Stimulated activated memory B cell treated with anti-CD40 and anti-IgM and Interleukin-4, amounts not matched to agents 10 μg/mL and 1 μg/mL and 100 μg/mL, for 72 hours (primary cell): ENCODE results near the gene SCUBE1.

Experiments
- ATAC-seq: fragments of 150-1000 bp; cut with Tn5 transposase; 2 replicates; pipeline ENCODE4 v1.10.0; 2021
- H3K27ac Mint-ChIP-seq: one replicate; pipeline ENCODE4 v1.8.0; 2022; ENCODE audit warnings: mild to moderate bottlenecking, mixed read lengths
- H3K27me3 Mint-ChIP-seq: one replicate; pipeline ENCODE4 v1.8.0; 2022; ENCODE audit warnings: mixed read lengths
- H3K36me3 Mint-ChIP-seq: one replicate; pipeline ENCODE4 v1.8.0; 2022; ENCODE audit warnings: mixed read lengths
- H3K4me1 Mint-ChIP-seq: one replicate; pipeline ENCODE4 v1.8.0; 2022; ENCODE audit warnings: mixed read lengths
- H3K4me3 Mint-ChIP-seq: one replicate; pipeline ENCODE4 v1.8.0; 2022; ENCODE audit warnings: mild to moderate bottlenecking, moderate library complexity, mixed read lengths
- H3K9me3 Mint-ChIP-seq: one replicate; pipeline ENCODE4 v1.8.0; 2022; ENCODE audit warnings: mixed read lengths

Gene SCUBE1

GRCh38 chr22:43342347-43343261 is 568 bp downstream of the SCUBE1 start:
- Mint-ChIP-seq H3K27me3 (peaks cover 68% of the 10 kb centered on the region), H3K36me3 (no peaks in the 10 kb centered on the region), H3K9me3 (peaks cover 2% of the 10 kb centered on the region), H3K4me1 (peaks cover 10% of the 10 kb centered on the region), H3K4me3 (no peak overlapping the region), H3K27ac (no peak overlapping the region)
- ATAC-seq = no peak

GRCh38 chr22:43341565-43341964 is 1.6 kb downstream of the SCUBE1 start:
- Mint-ChIP-seq H3K4me1 (peaks cover 8% of the 10 kb centered on the region), H3K27ac (no peak overlapping the region), H3K36me3 (no peaks in the 10 kb centered on the region), H3K9me3 (peaks cover 2% of the 10 kb centered on the region), H3K4me3 (peak overlapping the region; percentile 25), H3K27me3 (peaks cover 58% of the 10 kb centered on the region)
- ATAC-seq = no peak

GRCh38 chr22:43338766-43339345 is 4.3 kb downstream of the SCUBE1 start:
- H3K4me1 Mint-ChIP-seq = no peaks in the 10 kb centered on the region
- H3K9me3 Mint-ChIP-seq = no peaks in the 10 kb centered on the region
- H3K36me3 Mint-ChIP-seq = no peaks in the 10 kb centered on the region
- H3K27ac Mint-ChIP-seq = no peak overlapping the region
- H3K27me3 Mint-ChIP-seq = peaks cover 32% of the 10 kb centered on the region
- ATAC-seq = no peak
- no peak overlapping the region for H3K4me3 Mint-ChIP-seq

- Mint-ChIP-seq H3K36me3 (no peaks in the 10 kb centered on the region), H3K27me3 (peaks cover 32% of the 10 kb centered on the region), H3K4me3 (no peak overlapping the region), H3K27ac (no peak overlapping the region), H3K4me1 (no peaks in the 10 kb centered on the region), H3K9me3 (no peaks in the 10 kb centered on the region)
- no peak for ATAC-seq
Measured at GRCh38 chr22:43337946-43338345, 5.2 kb downstream of the SCUBE1 start.

GRCh38 chr22:43337385-43337784 is 5.8 kb downstream of the SCUBE1 start:
- Mint-ChIP-seq H3K36me3 (no peaks in the 10 kb centered on the region), H3K9me3 (no peaks in the 10 kb centered on the region), H3K27me3 (peaks cover 28% of the 10 kb centered on the region), H3K4me3 (no peak overlapping the region), H3K27ac (no peak overlapping the region), H3K4me1 (no peaks in the 10 kb centered on the region)
- ATAC-seq = no peak

GRCh38 chr22:43334378-43334777 is 8.8 kb downstream of the SCUBE1 start:
- ATAC-seq = no peak
- Mint-ChIP-seq H3K36me3 (no peaks in the 10 kb centered on the region), H3K4me3 (no peak overlapping the region), H3K27me3 (no peaks in the 10 kb centered on the region), H3K4me1 (no peaks in the 10 kb centered on the region), H3K27ac (no peak overlapping the region), H3K9me3 (no peaks in the 10 kb centered on the region)

- no peaks in the 10 kb centered on the region for H3K27me3 Mint-ChIP-seq
- no peaks in the 10 kb centered on the region for H3K9me3 Mint-ChIP-seq
Measured at GRCh38 chr22:43333978-43334377, 9.2 kb downstream of the SCUBE1 start.

GRCh38 chr22:43333156-43333555 is 10.0 kb downstream of the SCUBE1 start:
- H3K27me3 Mint-ChIP-seq = no peaks in the 10 kb centered on the region
- no peaks in the 10 kb centered on the region for H3K36me3 Mint-ChIP-seq
- no peak for ATAC-seq
- H3K4me3 Mint-ChIP-seq = no peak overlapping the region
- no peak overlapping the region for H3K27ac Mint-ChIP-seq
- H3K9me3 Mint-ChIP-seq = no peaks in the 10 kb centered on the region
- no peaks in the 10 kb centered on the region for H3K4me1 Mint-ChIP-seq

More at GRCh38 chr22:43333978-43334377, 9.2 kb downstream of the SCUBE1 start:
- Mint-ChIP-seq H3K36me3 (no peaks in the 10 kb centered on the region), H3K4me3 (no peak overlapping the region), H3K4me1 (no peaks in the 10 kb centered on the region), H3K27ac (no peak overlapping the region)
- no peak for ATAC-seq

GRCh38 chr22:43331698-43332097 is 11.5 kb downstream of the SCUBE1 start:
- Mint-ChIP-seq H3K36me3 (no peaks in the 10 kb centered on the region), H3K27ac (no peak overlapping the region), H3K4me1 (no peaks in the 10 kb centered on the region), H3K4me3 (no peak overlapping the region), H3K9me3 (no peaks in the 10 kb centered on the region), H3K27me3 (peaks cover 4% of the 10 kb centered on the region)
- ATAC-seq = no peak

- Mint-ChIP-seq H3K27me3 (peaks cover 9% of the 10 kb centered on the region), H3K4me3 (no peak overlapping the region), H3K27ac (no peak overlapping the region), H3K36me3 (no peaks in the 10 kb centered on the region), H3K4me1 (no peaks in the 10 kb centered on the region), H3K9me3 (no peaks in the 10 kb centered on the region)
- no peak for ATAC-seq
Measured at GRCh38 chr22:43331069-43331451, 12.1 kb downstream of the SCUBE1 start.

- Mint-ChIP-seq H3K4me1 (no peaks in the 10 kb centered on the region), H3K9me3 (no peaks in the 10 kb centered on the region), H3K27me3 (peaks cover 9% of the 10 kb centered on the region), H3K36me3 (no peaks in the 10 kb centered on the region), H3K27ac (no peak overlapping the region), H3K4me3 (no peak overlapping the region)
- ATAC-seq = no peak
Measured at GRCh38 chr22:43330178-43331068, 12.7 kb downstream of the SCUBE1 start.

- H3K4me3 Mint-ChIP-seq = no peak overlapping the region
- H3K27me3 Mint-ChIP-seq = peaks cover 9% of the 10 kb centered on the region
- no peaks in the 10 kb centered on the region for H3K9me3 Mint-ChIP-seq
- H3K27ac Mint-ChIP-seq = no peak overlapping the region
- H3K4me1 Mint-ChIP-seq = no peaks in the 10 kb centered on the region
- H3K36me3 Mint-ChIP-seq = no peaks in the 10 kb centered on the region
- ATAC-seq = no peak
Measured at GRCh38 chr22:43329061-43329460, 14.1 kb downstream of the SCUBE1 start.

GRCh38 chr22:43327157-43327438 is 16.1 kb downstream of the SCUBE1 start:
- peaks cover 9% of the 10 kb centered on the region for H3K27me3 Mint-ChIP-seq
- no peaks in the 10 kb centered on the region for H3K4me1 Mint-ChIP-seq
- ATAC-seq = no peak
- H3K4me3 Mint-ChIP-seq = no peak overlapping the region
- H3K36me3 Mint-ChIP-seq = no peaks in the 10 kb centered on the region
- H3K27ac Mint-ChIP-seq = no peak overlapping the region
- H3K9me3 Mint-ChIP-seq = no peaks in the 10 kb centered on the region

- Mint-ChIP-seq H3K4me3 (no peak overlapping the region), H3K9me3 (no peaks in the 10 kb centered on the region), H3K27me3 (peaks cover 9% of the 10 kb centered on the region), H3K27ac (no peak overlapping the region), H3K36me3 (no peaks in the 10 kb centered on the region), H3K4me1 (no peaks in the 10 kb centered on the region)
- no peak for ATAC-seq
Measured at GRCh38 chr22:43326331-43327156, 16.6 kb downstream of the SCUBE1 start.

- ATAC-seq = no peak
- H3K4me1 Mint-ChIP-seq = no peaks in the 10 kb centered on the region
- H3K9me3 Mint-ChIP-seq = no peaks in the 10 kb centered on the region
- H3K27me3 Mint-ChIP-seq = peaks cover 14% of the 10 kb centered on the region
- H3K36me3 Mint-ChIP-seq = no peaks in the 10 kb centered on the region
- H3K27ac Mint-ChIP-seq = no peak overlapping the region
- H3K4me3 Mint-ChIP-seq = no peak overlapping the region
Measured at GRCh38 chr22:43325176-43325575, 18.0 kb downstream of the SCUBE1 start.
